ENCODE data around the gene SLC2A4. TPM values are rescaled to one million over a fixed set of nuclear protein-coding genes. Genes with fewer than 3 reads are reported as not detected.
"Not testable (repeated sequence)": the region's sequence is repeated elsewhere in the genome, so short reads cannot be mapped to it uniquely, and the experiment has no call there.

SLC2A4 gene
- total RNA-seq, result 0.76 and 0.90 TPM in 2 replicates

DNA sequence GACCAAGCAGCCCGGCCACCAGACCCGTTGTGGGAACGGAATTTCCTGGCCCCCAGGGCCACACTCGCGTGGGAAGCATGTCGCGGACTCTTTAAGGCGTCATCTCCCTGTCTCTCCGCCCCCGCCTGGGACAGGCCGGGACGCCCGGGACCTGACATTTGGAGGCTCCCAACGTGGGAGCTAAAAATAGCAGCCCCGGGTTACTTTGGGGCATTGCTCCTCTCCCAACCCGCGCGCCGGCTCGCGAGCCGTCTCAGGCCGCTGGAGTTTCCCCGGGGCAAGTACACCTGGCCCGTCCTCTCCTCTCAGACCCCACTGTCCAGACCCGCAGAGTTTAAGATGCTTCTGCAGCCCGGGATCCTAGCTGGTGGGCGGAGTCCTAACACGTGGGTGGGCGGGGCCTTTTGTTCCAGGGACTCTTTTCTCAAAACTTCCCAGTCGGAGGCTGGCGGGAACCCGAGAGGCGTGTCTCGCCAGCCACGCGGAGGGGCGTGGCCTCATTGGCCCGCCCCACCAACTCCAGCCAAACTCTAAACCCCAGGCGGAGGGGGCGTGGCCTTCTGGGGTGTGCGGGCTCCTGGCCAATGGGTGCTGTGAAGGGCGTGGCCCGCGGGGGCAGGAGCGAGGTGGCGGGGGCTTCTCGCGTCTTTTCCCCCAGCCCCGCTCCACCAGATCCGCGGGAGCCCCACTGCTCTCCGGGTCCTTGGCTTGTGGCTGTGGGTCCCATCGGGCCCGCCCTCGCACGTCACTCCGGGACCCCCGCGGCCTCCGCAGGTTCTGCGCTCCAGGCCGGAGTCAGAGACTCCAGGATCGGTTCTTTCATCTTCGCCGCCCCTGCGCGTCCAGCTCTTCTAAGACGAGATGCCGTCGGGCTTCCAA, at the start of gene SLC2A4:
Gene SLC2A4, plus strand, starts transcription at position 645 of the 879 bp plus-strand sequence. Its CDS starts 217 bp downstream, at position 862.
- DNase-seq (ENCODE audit: low read depth in 2 of 2), result peak; percentile 87 to 95

DNA sequence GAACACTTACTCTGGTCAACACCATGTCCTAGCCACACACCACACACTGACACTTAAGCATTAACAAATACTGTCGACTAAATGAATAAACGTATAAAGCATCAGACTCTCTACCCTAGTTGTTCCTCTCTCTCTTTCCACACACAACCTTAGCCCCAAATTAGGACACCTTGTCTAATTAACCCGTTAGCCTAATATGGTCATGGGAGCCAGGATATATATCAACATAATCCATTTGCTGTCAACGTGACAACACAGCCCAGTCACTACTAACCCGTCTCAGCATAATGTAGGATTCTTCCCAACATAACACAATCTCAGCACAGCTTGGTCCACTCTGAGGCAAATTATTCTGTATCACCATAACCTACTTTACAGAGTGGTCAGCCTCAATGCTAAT, 49.4 kb upstream of the SLC2A4 start:
- no peak for DNase-seq (ENCODE audit: low read depth in 2 of 2)

DNA sequence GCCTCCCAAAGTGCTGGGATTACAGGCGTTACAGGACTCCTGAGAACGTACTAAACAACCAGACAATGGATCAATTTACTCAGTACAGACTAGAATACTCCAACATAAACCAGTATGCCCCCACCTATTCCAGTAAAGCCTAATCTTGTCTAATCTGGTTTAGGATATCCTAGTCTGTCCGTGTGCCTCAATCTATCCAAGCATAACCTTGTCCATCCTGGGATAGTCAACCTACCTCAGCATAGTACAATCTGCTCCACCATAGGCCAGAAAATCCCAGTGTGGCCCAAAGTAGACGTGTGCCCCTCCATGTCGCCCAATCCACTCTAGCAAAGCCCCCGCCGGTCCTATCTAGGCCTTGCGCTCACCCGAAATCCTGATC, 47.8 kb upstream of the SLC2A4 start:
- DNase-seq (ENCODE audit: low read depth in 2 of 2), result no peak

DNA sequence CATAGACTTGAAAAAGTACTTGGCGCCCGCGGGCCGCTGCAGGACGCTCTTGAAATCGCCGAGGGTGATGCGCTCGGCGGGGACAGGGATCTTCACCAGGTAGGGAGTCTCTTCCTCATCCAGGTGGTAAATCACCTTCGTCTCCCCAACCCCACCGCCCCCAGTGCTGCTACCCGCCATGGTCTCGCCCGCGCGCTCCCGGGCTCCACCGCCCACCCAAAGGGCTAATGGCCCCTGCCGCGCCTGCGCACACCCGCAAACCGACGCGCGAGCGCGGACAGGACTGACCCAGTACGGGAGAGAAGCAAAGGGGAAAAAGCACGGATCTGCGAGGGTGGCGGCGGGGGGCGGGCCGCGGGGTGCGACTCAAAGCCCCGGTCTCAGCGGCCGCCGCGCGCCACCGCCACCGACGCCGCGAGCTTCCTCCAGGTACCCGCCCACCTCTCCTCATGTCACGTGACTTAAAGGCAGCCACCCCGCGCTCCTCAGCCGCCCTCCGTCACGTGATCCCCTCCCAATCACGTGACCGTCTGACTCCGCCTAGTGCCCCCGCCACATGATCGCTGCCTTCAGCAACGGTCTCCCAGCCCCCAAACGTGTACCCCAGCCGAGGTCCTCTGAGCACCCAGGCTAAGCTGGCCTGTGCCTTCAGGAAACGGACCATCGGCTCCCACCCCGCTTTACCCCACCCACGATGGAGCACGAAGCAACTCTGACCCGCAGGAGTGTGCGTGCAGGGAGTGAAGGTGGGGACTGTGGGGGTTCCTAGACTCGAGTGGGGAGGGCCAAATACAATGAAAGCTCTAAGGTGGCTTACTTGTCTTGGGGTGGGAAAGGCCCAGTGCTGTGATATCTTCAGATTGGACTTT, 47.2 kb upstream of the SLC2A4 start, which contains the start of gene DVL2:
Gene DVL2, minus strand, starts transcription at position 435 of the 869 bp plus-strand sequence. Its CDS starts 255 bp downstream, at position 180.
- peak; percentile 88 to 96 for DNase-seq (ENCODE audit: low read depth in 2 of 2)

DNA sequence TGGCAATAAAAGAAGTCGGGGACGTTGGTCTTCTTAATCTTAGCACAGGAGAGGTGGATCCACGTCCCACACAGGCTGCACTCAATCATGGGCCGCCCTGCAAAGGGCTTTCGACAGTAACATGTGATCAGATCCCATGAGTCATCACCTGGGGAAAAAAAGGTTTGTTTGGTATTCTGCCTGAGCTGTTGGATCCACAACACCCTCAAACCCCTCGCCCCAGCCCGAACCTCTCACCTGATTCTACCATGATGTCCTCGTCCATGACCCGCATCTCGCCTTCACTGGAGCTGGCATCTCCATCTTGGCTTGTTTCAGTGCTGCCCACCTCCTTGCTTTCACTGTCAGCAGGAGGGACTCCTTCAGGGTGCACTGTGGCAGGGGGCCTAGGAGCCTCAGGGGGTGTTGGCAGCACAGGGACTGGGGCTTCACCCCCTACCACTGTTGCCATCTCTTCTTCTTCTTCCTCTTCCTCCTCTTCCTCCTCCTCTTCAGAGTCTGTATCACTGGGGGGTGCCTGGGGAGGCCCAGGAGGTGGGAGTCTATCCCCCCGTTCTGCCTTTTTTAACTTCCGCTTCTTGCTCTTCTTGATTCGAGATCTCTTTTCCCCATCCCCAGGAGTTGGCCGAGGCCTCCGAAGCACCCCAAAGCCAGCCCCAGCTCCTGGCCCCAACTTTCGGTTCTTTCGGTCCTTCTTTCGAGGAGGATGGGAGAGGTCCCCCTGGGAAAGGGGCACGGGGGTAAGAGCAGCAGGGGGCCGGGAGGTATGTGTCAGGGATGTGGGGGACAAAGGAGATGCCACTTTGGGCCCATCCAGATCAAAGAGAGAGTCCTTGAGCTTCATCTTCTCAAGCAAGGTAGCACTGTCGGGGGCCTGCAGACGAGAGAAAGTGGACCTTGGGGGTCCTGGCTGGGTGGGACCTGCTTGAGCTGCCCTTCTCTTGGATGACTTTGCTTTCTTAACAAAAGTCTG, 45.5 kb upstream of the SLC2A4 start:
- peak in 1 of 2 donors; percentile 35 for DNase-seq (ENCODE audit: low read depth in 2 of 2)

DNA sequence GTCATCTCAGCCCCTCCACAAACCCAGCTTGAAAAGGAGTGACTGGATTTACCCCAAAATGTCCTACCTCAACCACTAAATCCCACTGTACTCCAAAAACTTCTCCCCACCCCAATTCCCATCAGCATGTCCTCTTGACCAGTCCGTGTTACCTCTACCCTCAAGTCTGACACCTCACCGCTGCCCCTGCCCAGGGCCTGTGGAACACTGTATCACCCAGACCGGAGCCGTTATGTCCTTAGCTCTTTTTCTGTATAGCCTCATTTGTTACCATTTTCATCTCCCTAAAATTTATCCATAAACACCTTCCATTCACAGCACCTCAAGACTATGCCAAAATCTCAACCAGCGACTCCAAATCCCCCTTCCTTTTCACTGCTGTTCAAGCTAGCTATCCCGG, 44.7 kb upstream of the SLC2A4 start:
- DNase-seq (ENCODE audit: low read depth in 2 of 2), result no peak

DNA sequence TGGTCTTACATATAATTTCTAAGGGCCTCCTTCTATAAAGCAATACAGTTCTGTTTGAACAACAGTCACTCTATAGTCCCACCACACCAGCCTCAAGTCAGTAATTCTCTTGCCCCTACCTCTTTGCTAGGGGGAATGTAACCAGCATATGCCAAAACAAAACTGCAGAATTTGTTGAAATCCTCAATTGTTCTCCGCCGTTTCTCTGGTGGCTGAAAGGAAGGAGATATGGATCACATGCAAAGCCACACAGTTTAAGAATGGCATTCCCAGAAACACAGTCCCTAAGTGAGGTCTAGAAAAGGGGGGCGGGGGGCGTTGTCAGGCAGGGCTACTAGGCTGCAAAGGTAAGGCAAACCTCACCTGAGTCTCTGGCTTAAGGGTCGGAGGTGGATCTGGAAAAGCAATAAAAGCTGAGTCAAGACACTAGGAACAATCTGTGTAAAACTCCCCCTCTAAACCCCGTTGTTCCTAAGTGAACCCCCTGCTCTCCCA, 44.2 kb upstream of the SLC2A4 start:
- no peak for DNase-seq (ENCODE audit: low read depth in 2 of 2)

DNA sequence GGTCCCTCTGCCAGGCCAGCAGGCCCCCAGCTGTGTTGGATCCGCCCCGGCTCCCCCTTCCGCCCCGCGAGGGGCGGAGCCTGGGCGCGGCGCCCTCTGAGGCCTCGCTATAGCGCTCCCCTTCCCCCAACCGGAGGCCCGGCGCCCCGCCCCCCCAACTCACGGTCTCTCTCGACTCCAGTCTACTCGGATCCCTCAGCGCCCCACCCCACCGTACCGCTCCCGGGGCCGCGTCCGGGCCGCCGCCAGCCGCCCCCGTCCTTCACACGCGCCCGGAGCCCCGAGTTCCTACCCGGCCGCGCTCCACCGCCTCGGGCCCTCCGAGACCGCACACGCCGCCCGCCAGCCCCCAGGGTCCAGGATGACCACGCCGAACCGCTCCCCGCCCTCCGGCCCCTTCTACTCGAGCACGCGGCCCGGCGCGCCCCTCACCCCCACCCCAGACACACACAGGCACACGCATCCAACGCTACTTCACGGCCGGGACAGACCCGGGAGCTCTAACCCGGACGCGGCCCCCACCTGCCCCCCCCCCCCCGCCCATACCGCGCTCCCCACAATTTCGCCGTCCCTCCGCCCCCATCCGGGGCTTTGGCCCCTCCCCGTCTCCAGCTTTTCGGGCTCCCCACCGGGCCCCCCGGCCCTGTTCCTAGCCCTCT, 43.6 kb upstream of the SLC2A4 start:
- peak in 1 of 2 donors; percentile 66 for DNase-seq (ENCODE audit: low read depth in 2 of 2)

DNA sequence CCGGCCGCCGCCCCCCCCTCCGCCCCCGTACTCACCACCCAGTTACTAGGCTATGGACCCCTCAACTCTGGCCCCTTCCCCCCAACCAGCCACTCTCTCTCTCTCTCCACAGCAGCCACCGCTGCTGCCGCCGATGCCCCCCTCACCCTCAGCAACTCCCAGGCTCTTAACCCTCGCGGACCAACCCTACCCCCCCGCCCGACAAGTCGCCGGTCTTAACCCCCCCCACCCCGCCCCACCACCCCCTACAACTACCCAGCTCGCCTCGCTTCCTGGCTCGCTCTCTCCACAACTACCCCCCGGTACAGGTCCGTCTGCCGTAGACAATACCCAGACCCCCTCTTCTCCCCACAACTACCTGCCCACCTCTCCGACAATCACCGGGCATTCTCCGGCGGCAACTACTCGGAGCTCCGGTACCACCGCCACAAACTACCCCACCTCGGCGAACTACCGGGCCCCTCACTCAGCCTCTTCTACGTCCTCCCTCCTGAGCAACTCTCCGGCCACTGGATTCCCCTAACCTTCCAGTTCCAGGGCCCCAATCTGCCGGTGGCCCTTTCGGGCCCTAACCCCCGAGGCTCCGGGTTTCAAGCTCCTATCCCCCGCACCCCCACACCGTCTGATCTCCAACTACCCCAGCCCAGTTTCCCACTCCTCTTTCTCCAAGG, 43.0 kb upstream of the SLC2A4 start:
- DNase-seq (ENCODE audit: low read depth in 2 of 2), result peak in 1 of 2 donors; percentile 58

DNA sequence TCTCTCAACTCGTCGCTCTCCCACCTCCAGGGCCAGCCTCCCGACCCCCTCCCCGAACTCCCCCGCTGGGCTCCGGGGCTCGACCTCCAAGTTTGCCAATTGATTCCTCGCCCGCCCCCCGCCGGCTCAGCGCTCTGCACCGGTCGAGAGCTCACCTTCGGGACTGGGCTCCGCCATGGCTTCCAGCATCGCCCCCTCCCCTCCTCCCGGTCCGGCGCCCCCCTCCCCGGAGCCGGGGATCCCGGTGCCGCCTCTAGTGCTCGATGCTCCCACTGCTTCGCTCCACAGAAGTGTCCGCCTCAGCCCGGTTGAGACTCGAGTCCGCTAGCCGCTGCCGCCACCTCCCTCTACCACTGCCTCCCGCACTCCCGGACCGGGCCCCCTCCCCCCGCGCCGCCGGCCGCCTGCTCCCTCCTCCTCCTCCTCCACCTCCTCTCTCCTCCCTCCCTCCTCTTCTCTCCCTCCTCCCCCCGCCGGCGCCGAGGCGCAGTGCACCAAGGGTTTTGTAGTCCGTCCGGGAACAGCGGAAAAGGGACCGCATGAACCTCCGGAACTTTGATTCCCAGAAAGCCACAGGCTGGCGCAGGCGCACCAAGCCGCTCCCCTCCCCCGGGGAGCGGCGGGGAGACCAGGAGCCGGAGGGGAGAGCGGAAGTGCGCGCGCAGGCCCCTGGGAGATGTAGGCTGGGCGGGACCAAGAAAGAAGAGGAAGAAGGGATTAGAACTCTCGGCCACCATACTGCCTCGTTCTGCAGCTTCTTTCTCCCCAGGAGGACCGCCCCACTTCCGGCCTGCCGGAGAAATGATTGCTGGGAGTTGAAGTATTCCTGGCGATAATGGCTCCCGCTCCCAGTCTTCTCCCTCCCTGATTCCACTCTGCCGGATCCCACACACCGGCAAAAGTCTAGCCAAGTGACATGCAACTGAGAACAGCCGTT, 42.2 kb upstream of the SLC2A4 start, which contains the start of gene PHF23:
Gene PHF23, minus strand, starts transcription at position 367 of the 937 bp plus-strand sequence. Its CDS starts 178 bp downstream, at position 189.
- DNase-seq (ENCODE audit: low read depth in 2 of 2), result peak; percentile 99

DNA sequence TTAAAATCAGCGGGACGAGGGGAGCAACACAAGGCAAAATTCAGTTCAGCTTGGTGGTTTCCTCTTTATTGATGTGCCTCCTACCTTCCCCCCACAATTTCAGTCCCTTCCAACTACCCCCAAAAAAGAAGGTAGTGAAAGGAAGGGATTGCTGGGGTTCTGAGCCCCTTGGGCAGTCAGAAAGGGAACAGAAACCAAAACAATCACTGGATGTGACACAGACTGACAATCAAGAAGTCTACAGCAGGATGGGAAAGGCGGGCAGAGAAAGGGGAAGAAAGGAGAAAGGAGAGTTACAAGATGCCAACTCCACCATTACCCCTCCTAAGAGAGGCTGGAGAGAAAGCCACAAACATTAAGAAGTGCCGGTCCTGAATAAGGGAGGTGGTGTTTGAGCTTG, 41.1 kb upstream of the SLC2A4 start:
- no peak for DNase-seq (ENCODE audit: low read depth in 2 of 2)

DNA sequence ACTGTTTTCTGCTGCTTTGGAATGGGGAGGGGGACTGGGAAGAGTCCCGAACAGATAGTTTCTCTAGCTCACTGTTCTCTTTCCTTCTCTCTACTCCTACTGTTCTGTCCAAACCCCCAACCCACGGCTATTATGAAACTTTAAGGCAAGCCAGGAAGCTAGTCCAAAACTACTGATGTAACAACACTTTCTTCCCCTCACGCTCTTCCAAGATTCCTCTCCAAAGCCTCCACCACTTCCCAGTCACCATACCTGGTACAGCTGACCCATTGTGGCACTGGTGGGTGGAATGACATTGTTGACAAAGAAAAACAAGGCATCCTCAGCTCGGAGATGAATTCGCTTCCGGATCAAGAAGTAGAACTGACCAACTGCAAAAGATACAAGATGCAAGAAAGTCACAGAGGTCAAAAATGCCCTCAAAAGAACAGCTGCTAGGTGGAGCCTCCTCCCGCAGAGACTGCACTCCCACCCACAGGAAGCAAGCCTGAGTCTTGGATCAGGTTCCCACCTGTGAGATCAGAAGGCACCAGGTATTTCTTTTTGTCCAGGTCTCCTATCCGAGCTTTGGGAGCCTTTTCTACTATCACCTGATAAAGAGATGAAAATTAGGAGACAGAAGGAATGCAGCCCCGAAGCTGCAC, 40.3 kb upstream of the SLC2A4 start:
- no peak for DNase-seq (ENCODE audit: low read depth in 2 of 2)

DNA sequence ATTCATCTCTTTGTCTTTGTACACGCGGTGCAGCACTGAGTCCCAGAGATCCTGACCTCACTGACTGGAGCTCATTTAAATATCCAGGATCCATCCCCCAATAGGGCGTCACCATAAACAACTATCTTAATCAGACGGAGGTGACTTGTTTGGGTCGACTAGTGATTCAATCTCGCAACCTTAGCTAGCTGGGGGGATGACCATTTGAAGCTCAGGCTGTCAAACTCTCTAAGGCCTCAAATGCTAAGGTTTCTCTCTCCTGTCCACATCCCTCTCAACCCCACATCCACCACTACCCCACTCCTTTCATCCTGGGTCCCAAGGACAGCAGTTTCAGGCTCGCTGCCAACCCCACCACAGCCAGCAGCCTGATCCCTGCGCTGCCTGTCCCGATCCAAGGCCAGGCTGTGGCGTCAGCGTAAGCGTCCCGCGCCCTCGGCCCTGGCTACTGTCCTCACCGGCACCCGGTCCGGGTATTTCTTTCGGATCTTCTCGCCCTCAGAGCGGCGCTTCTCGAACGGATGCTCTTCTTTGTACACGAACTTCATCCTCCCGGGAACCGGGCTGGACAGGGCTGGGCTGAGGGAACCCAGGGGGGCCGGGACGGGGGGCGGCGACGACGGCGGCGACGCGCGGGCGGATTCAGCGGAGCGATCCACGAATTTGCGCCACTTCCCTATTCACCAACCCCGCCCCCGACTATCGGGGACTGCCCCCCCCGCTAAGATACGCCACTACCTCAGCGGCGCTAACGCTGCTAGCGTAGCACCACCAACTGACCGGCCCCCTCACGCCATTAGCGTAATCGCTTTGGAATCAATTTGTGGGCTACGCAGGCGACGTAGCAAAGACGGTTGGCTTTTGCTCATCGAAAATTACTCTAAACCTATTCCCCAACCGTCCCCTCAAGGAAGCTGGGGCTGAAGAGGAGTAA, 39.5 kb upstream of the SLC2A4 start, which contains the start of gene GABARAP:
Gene GABARAP, minus strand, starts transcription at position 667 of the 934 bp plus-strand sequence. Its CDS starts 119 bp downstream, at position 548.
- peak; percentile 82 to 95 for DNase-seq (ENCODE audit: low read depth in 2 of 2)

DNA sequence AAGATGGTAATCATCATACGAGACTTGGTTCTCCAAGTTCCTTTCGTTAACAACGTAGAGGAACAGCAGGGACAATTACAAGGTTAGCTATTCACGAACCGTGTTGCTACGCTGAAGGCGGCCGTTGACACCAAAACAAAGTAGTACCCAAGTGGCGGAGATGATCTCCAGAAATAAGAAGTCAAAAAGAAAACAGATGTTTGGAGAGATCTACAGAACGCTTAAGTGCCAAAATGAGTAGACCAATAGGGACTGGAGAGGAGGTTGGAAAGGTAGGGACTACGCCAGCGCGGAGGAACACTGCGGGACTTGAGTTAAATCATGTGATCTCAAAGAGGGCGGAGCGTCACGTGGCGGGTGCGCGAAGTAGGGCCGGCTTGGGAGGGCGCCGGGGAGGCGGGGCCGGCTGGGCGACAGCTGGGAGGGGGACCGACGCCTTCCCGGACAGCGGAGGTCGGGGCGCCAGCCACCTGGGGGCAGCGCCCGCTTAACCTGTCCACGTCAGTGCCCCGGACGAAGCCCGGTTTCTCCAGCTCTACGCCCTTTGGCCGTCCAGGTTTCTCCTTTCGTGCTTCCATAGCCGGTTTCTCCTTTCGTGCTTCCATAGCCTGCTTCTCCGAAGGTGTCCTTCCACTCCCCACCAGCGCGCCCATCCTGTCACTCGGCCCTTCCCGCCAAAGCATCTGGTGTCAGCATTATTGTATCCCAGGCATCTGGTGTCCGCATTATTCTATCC, 38.6 kb upstream of the SLC2A4 start:
- DNase-seq (ENCODE audit: low read depth in 2 of 2), result peak; percentile 94 to 98

DNA sequence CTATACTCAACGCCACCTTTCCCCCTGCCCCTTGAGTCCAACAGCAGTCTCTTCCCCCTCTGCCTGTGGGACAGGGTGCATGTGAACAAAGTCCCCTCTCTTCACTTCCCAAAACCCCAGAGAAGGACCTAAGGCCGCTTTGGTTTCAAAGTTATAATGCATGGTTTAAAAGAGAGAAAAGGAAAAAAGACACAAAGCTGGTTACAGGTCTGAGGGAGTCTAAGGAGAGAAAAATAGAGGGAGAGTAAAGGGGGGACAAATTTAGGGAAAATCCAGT, 38.1 kb upstream of the SLC2A4 start:
- no peak for DNase-seq (ENCODE audit: low read depth in 2 of 2)

DNA sequence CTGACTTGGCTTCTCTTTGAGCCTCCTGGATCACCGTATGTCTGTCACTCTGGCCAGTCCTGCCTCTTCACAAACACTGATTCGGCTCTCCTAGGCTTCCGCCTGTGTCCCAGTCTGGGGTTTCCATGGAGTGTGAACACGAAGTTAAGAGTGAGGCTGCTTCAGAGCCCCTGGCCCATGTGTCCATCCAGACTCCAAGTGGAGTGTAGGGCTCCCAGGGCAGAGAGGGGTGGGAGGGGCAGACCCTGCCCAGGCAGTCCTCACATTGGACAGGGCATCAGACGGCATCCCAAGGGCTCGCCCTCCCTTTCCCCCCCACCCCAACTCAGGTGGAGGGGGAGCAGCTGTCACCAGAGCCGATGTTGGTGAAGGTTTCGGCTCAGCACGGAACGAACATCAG, 37.7 kb upstream of the SLC2A4 start:
- DNase-seq (ENCODE audit: low read depth in 2 of 2), result not testable (repeated sequence)
